Measurements from ENCODE around the gene FBXO15. TPM values are rescaled to one million over a fixed set of nuclear protein-coding genes. Genes with fewer than 3 reads are reported as not detected.

Gene FBXO15
- total RNA-seq, 4 donors from 2014 or later = not detected

DNA sequence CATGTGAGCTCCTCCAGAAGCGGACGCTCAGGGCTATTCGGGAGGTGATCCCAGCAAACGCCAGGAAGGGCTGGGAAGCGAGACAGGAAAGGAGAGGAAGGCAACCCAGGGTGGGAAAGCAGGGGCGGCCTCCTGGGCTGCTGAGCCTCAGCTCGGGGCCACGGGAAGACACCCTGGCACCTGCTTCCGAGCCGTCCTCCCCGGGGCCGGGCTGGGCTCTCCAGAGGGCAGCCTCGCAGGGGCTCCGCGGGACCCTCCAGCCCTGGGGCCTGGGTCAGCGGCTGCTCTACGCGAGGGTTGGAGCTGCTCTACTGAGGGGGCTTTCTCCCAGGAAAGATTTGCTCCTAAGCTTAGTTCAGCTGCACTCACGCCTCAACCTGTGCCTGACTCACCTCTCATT is 34.7 kb upstream of the FBXO15 start:
- ATAC-seq (no peak), DNase-seq (no peak)
- no peak for TF ChIP-seq POLR2A (IDR thresholded peaks at IDR 0.05)
- TF ChIP-seq, protein P1, sequence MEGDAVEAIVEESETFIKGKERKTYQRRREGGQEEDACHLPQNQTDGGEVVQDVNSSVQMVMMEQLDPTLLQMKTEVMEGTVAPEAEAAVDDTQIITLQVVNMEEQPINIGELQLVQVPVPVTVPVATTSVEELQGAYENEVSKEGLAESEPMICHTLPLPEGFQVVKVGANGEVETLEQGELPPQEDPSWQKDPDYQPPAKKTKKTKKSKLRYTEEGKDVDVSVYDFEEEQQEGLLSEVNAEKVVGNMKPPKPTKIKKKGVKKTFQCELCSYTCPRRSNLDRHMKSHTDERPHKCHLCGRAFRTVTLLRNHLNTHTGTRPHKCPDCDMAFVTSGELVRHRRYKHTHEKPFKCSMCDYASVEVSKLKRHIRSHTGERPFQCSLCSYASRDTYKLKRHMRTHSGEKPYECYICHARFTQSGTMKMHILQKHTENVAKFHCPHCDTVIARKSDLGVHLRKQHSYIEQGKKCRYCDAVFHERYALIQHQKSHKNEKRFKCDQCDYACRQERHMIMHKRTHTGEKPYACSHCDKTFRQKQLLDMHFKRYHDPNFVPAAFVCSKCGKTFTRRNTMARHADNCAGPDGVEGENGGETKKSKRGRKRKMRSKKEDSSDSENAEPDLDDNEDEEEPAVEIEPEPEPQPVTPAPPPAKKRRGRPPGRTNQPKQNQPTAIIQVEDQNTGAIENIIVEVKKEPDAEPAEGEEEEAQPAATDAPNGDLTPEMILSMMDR (IDR thresholded peaks at IDR 0.05 in 4 of 5, conservative IDR thresholded peaks at IDR 0.05 in 1 of 5) = no peak
- no peaks in the 10 kb centered on the region for H3K36me3 ChIP-seq
- intact Hi-C loops (cut with DNase I; ENCODE audit: low total_unique reads) (no loop called here), in situ Hi-C loops (cut with MboI; ENCODE audit: low sequenced_read_pairs in 4 of 4) (loop anchor here in 1 of 4 donors (10.0 kb wide), 1 partner anchor 372 kb away; no protein-coding TSS in a partner anchor)
- no peak overlapping the region for H3K27ac ChIP-seq
- H3K4me1 ChIP-seq = no peaks in the 10 kb centered on the region
- H3K4me3 ChIP-seq = no peak overlapping the region
- H3K9me3 ChIP-seq = no peaks in the 10 kb centered on the region
- H3K27me3 ChIP-seq = peaks cover 7 to 16% (median 11%) of the 10 kb centered on the region in 3 donors

DNA sequence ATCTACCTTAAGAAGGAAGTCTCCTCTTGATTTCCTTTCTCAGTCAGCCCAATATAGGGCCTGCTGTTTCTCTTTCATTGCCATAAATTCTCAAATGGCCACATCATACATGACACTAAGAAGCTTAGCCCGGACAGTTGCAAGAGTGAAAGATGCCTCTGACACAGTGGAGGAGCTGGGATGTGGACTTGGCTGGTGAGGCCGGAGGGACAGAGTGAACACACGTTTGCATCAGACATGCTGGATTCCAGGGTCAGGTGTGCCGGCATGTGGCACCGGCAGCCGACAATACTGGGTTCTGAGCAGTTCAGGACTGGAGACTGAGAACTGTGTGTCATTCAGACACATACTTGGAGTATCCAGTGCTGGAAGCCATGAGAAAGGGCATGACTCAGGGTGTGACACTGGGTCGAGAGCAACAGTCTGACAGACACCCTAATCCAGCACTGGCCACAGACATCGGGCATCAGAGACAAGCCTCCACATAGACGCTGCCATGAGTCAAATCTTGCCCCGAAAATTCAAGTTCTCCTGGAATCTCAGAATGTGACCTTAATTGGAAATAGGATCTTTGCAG is 32.1 kb upstream of the FBXO15 start:
- in situ Hi-C loops (cut with MboI; ENCODE audit: low sequenced_read_pairs in 4 of 4) (loop anchor here in 1 of 4 donors (10.0 kb wide), 1 partner anchor 375 kb away; no protein-coding TSS in a partner anchor), intact Hi-C loops (cut with DNase I; ENCODE audit: low total_unique reads) (no loop called here)
- H3K27me3 ChIP-seq = peaks cover 11 to 17% (median 11%) of the 10 kb centered on the region in 3 donors
- no peak overlapping the region for H3K4me3 ChIP-seq
- no peaks in the 10 kb centered on the region for H3K36me3 ChIP-seq
- H3K4me1 ChIP-seq = no peaks in the 10 kb centered on the region
- TF ChIP-seq, protein P1 (IDR thresholded peaks at IDR 0.05 in 4 of 5, conservative IDR thresholded peaks at IDR 0.05 in 1 of 5) = no peak
- TF ChIP-seq POLR2A (IDR thresholded peaks at IDR 0.05) = no peak
- no peak overlapping the region for H3K27ac ChIP-seq
- ATAC-seq (no peak), DNase-seq (no peak)
- H3K9me3 ChIP-seq = no peaks in the 10 kb centered on the region

DNA sequence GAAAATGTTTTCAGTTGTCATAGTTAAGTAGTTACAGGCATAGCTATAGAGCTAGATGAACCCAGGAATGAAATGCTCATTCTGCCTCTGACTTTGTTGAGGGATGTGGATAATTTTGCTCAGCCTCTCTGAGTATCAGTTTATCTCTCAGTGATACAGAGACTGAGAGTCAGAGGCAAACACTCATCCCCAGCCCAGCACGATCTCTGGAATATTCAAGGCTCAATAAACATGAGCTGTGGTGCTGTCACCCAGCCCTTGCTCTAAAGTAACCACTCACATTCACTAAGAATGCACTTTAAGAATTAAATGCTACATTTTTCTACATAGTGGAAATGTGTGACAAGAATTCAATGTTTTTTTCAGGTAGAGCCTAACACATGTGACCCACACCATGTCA is 31.2 kb upstream of the FBXO15 start:
- H3K9me3 ChIP-seq = no peaks in the 10 kb centered on the region
- H3K27ac ChIP-seq = no peak overlapping the region
- no peaks in the 10 kb centered on the region for H3K4me1 ChIP-seq
- in situ Hi-C loops (cut with MboI; ENCODE audit: low sequenced_read_pairs in 4 of 4) = no loop called here
- no peaks in the 10 kb centered on the region for H3K36me3 ChIP-seq
- intact Hi-C loops (cut with DNase I; ENCODE audit: low total_unique reads) = no loop called here
- no peak for TF ChIP-seq POLR2A (IDR thresholded peaks at IDR 0.05)
- TF ChIP-seq, protein P1 (IDR thresholded peaks at IDR 0.05 in 4 of 5, conservative IDR thresholded peaks at IDR 0.05 in 1 of 5) = no peak
- no peak for ATAC-seq
- H3K4me3 ChIP-seq = no peak overlapping the region
- DNase-seq = no peak
- peaks cover 8 to 11% (median 9%) of the 10 kb centered on the region in 3 donors for H3K27me3 ChIP-seq

DNA sequence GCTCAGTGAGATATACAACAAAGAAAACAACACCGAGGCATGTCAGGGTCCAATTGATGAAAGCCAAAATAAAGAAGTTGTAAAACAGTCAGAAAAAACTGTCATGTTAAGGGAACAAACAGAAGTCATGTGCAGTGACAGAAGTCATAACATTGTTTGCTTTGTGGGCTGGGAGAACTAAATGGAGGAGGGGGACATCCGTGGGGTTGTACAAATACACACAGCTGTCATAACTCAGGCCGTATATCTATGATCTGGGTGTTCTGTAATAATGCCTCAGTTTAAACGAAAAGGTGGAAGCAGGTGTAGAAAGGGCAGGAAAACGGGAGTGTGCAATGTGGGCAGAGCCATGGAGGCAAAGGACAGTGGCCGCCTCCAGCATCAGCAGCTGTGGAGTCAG is 28.0 kb upstream of the FBXO15 start:
- in situ Hi-C loops (cut with MboI; ENCODE audit: low sequenced_read_pairs in 4 of 4) (no loop called here), intact Hi-C loops (cut with DNase I; ENCODE audit: low total_unique reads) (no loop called here)

More for the DNA sequence above, 28.0 kb upstream of the FBXO15 start:
- TF ChIP-seq, protein P1 (IDR thresholded peaks at IDR 0.05 in 4 of 5, conservative IDR thresholded peaks at IDR 0.05 in 1 of 5) = no peak
- TF ChIP-seq POLR2A (IDR thresholded peaks at IDR 0.05) = no peak
- no peak for DNase-seq
- ATAC-seq = no peak
- Histone ChIP-seq H3K9me3 (no peaks in the 10 kb centered on the region), H3K27ac (no peak overlapping the region), H3K27me3 (peaks cover 0 to 9% (median 4%) of the 10 kb centered on the region in 3 donors), H3K4me3 (no peak overlapping the region), H3K36me3 (no peaks in the 10 kb centered on the region), H3K4me1 (no peaks in the 10 kb centered on the region)
